Hematopoietic multipotent progenitor cell treated with erythropoietin and hydrocortisone succinate and interleukin-3 and kit ligand, for 15 days (in vitro differentiated cells): ENCODE measurements around the gene SMIM10L1.

Experiments used
- DNase-seq: peaks from one replicate; pipeline ENCODE4 v3.0.0-alpha.2; 2015; ENCODE audit warnings: low spot score

Gene SMIM10L1

DNA sequence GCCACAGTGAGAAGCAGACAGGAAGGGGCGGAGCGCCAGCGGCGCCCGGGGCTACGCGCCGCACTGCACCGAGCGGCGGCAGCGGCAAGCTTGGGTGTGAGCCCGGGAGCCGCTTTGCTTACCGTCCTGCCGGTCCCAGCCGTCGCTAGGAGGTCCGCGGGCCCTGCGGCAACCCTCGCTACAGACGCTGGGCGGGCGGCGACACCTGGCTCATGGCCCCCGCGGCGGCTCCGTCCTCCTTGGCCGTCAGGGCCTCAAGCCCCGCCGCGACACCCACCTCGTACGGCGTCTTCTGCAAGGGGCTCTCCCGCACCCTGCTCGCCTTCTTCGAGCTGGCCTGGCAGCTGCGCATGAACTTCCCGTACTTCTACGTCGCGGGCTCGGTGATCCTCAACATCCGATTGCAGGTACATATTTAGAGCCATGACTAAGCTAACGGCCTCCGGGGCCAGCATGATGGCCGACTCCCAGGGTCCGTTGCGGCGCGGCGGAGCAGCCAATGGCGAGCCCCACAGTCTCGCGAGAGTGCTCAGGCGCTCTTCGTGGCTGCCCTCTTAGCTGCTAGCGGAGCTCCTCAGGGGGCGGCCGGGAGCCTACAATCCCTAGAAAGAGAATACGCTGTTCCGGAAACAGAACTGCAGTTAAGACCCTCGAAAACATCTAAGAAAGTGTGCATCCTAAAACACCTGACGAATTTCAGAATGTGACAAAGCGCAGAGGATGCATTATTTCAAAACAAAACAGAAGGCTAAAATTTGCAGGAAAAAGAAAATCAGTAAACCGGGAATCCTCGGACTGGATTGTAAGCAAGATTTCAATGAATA is at the start of gene SMIM10L1:
TSS of gene SMIM10L1 (plus strand) at position 50 of the 824 bp plus-strand sequence. CDS start at position 213, 163 bp downstream.
- peak; percentile 91 for DNase-seq

DNA sequence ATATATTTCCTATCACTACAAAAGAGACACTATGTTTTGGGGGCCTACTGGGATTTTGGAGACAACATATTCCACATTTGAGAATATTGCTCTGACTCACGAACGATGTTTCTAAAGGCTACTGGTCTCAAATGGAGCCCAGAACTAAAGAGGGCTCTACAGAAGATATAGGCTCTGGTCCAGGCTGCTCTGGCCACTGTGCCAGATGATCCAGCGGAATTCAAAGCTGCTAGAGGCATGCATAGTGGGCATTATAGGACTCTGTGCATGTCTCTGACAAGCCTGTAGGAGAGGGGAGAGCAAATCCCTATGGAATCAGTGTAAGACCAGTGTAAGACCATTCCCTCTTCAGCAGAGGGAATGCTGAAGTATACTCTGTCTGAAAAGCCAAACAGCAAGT is 40.6 kb upstream of the SMIM10L1 start:
- DNase-seq, result no peak

DNA sequence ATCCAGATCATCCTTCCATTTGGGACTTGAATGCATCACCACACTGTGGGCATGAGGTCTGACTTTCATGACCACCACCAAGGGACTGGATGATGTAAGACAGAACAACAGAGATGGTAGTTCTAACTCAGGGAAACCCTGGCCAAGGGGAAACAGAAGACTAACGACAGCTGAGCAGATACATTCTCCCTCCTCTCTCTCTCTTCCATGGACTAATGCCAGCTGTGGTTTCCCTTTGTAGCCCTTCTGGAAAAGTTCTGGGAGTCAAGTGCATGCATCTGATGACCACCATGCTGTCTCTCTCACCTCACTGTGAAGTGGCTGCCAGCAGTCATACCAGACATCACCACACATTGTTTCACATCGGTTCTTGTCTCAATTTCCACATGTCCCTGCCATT is 40.0 kb upstream of the SMIM10L1 start:
- no peak for DNase-seq

DNA sequence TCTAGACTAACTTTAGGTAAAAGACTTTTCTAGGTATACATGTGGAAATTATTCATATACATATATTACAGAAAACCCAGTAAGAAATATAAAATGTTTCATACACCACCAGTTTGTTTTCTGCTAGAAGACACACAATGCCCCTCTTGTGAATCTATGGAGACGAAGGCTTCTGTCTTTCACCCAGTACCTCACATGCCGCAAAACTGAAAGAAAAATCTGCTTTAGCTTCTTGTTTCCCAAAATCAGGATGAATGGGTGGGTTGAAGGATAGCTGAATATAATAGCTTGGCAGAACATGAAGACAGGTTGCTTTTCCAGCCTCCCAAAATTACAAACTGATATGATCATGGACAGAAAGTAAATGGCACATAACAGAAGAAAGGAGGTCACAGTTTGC is 37.8 kb upstream of the SMIM10L1 start:
- DNase-seq, result no peak

DNA sequence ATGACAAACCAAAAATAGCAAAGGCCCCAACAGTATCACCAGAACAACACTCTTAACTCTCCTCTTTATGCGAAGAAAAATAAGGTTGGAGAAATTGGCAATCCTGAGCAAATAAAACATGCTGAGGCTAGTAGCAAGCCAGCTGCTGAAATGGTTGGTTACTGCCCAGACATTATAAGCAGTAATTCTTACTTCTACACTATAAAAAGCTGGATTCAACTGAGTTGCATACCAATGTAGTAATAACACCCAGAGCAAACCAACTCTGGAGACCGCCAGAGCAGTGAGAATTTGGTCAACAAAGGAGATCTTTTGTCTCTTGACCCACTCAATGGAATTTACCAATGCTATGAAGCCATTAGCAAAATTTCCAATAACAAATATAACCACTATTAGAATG is 37.2 kb upstream of the SMIM10L1 start:
- no peak for DNase-seq

DNA sequence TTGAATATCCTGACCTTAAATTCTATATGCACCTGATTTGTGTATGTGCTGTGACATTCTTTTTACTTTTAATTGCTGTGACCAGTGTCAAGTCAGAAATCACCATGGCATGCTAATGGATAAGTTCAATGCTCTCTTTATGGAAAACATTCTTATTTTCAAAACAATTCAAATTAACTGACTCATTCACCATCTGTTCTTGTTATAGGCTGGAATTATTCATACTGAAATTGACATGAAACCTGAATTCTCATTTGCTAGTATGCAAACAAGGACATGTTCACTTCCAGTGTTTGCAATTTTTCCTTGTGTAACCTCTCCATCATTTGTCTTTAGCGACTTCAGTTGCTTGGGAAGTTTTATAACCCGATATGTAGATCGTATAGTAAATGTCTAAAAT is 36.7 kb upstream of the SMIM10L1 start, which contains the start of gene TAS2R30:
TSS of gene TAS2R30 (minus strand) at position 340 of the 400 bp plus-strand sequence. CDS start 400 bp downstream, outside the sequence.
- no peak for DNase-seq

DNA sequence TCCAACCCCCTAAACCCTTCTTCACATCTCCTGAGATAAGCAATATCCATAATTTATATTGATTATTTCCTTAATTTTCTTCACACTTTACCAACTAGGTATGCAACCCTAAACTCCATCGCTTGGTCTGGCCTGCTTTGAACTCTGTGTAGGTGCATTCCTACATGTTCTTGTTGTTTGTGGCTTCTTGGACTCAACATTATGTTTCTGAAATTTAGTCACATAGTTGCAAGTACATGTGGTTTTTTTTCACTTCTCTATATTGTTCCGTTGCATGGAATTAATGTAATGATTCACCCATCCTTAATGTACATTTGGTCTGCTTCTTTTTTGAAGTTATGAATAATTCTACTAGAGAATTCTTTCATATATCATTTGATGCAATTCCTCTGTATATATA is 34.9 kb upstream of the SMIM10L1 start:
- DNase-seq, result no peak

DNA sequence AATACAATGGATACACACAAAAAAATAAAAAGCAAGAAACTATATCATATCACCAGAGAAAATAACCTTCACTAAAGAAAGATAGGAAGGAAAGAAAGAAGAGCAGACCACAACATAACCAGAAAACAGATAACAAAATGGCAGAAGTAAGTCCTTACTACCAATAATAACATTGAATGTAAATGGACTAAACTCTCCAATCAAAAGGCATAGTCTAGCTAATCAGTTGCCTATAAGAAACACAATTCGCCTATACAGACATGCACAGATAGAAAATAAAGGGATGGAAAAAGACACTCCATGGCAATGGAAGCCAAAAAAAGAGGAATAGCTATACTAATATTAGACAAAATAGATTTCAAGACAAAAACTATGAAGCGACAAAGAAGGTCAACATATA is 27.6 kb upstream of the SMIM10L1 start:
- DNase-seq, result no peak

DNA sequence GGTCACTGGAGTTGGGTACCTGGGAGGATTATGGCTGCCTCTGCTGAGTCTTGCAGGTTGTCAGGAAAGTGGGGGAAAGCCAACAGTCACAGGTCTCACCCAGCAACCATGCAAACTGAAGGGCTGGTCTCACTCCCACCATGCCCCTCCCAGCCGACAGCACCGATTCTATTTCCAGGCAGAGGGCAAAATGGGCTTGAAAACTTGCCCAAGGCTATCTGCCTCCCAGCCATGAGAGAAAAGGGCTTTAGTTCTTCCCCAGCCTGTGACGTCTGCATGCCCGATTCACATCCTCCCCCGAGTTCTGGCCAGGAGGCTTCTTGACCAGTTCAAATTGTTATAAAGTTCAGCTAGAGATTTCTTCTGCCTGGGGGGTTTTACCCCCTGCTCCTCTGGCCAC is 26.7 kb upstream of the SMIM10L1 start:
- DNase-seq, result no peak

DNA sequence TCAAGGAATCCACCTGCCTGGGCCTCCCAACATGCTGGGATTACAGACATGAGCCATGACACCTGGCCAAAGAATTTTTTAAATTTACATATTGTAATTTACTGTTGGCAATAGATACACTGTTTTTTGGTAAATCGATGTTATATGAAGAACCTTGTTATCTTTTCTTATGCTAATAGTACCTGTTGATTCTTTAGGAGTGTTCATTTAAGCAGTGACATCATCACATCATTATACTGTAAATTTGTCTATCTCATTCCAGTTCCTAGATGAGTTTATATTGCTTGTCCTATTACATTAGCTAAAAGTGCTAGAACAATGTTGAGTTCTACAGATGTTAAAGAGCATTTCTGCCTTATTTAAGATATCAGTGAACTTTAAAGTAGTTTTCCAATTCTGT is 23.6 kb upstream of the SMIM10L1 start:
- DNase-seq, result no peak

DNA sequence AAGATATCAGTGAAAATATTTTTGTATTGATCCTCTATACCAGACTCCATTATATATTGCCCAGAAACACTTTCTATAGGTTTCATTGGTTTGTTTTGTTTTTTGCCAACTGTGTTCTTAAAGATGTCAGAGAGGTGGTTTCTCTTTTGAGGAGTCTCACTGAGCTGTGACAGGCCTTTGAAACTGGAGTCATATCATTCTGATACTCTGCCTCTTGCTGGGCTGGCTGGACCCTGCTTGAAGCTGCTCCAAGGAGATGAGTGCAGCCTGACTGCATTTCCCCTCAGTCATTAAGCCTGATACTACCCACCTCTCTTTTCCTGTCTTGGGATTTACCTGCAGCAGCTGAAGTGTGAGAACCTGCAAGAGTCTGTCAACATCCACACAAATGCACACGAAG is 20.2 kb upstream of the SMIM10L1 start:
- no peak for DNase-seq

DNA sequence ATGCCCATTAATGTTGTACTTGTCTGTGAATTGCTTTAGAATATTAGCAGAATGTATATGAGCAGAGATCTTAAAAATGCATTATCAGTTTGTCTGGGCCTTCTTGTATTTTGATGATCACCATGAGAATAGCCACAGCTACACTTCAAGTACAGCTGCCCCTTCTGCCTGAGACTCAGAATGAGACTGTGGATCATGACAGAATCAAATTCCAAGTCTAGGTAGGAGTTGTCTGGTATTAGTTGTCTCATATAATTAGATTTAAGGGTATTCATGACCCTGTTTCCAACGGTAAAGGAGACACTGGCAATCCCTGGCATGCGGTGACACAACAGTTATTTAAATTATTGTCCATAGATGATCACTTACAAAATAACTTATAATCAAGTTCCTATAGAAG is 18.3 kb upstream of the SMIM10L1 start:
- DNase-seq, result no peak

DNA sequence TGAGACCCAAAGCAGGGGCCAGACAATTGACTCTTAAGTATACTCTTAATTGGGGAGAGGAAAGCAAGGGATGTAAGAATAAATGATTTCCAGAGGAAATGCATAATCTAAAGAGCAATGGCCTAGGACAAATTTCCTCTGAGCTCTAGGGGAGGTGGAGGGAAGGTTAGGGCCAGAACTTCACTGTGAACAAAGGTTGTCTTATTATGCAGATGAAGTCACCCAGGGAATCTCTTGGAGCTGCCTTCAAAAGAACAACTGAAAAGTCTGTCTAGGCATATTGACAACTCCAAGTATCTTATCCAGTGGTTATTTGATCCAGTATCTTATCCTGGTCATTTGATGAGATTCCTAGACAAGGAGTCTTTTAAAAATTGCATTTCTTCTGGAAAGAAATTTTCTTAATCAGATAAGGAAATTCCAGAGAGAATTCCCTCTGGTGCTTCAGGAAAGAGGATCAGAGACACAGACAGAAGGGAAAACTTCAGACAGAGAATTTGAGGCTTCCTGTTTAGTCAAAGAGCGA is 16.5 kb upstream of the SMIM10L1 start:
- DNase-seq, result no peak

DNA sequence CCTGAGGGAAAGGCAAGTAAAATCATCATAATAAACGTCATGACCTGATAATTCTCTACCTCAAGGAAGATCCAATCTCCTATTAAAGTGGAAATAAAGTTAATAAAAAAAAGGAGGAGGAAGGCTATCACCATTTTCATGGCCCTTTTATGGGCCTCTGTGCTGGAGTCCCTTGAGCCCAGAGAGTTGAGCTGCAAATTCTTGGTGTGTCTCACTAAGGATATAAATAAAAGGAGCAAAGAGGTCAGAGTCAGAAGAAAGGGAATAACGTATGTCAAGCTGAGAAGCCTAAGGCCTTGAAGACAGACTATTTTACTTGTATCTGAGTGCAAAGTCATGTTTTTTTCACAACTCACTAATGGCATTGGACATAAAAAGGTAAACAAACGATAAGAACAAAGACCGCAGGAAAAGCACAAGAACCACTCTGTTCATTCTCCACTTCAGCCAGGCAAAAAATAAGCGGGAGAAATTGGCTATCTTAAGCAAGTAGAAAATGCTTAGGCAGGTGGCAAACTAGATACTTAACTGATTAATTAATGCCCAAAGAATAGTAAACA is 12.0 kb upstream of the SMIM10L1 start:
- no peak for DNase-seq

DNA sequence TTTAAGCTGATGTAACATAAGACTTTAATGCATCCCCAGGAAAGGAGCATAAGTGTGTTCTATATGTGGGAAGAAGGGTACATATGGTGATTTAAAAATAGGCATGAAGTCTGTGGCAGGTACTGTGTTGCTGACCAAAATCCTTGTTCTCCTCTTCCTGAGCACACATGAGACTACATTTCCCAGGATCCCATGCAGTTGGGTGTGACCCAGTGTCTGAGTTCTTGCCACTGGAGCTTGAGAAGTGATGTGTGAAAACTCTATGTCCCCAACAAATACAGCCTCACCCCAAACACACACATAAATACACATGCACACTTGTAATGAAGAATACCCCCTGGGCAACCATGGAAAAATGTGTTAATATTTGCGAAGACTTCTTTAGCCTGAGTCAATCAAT is 8.5 kb upstream of the SMIM10L1 start:
- DNase-seq, result peak; percentile 16

DNA sequence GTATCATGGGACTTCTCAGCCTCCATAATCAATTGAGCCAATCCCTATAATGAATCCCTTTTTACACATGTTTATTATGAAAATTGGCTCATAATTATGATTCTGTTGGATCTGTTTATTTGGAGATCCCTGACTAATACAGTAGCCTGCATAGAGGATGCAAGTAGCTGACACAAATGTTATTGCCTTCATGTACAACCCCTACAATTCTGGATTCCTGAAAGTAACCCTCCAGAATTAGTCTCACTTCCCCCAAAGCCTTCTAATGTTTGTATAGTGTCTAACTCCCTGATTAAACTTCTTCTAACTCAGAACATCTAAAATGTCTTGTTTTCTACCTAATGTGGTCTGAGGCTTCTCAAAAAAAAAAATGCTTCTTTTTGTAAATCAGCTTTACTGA is 6.6 kb upstream of the SMIM10L1 start:
- DNase-seq, result no peak

DNA sequence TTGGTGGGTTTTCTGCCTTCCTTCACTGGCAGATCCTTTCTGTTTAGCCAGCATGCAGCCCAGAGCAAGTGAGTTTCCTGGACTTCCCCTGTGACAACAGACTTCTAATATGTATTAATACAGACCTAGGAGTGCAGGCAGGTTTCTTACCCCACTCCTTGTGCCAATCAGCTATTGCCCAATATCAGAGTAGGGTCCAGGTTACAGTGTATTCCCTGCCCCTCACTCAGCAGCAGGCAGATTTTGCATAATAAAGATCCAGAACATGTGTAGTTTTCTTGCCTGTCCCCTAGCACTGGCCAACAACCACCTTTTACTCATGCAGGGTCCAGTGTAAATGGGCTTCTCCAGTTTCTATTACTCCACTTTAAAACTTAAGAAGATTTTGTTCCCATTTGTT is 4.7 kb upstream of the SMIM10L1 start:
- DNase-seq, result no peak

DNA sequence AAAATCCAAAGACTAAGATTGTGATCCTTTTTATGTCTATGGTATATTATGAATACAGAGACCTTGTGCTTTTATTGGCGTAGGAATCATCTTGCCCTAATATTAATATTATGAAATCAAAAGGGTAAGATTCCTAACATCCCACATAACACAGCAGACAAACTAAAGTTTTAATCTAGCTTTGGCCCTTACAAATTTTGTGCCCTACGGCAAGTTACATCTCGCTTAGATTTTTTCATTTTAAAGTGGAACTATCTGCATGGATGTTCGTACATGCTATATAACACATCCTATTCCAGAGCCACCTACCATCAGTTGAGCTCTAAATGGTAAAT is 217 bp upstream of the SMIM10L1 start:
- DNase-seq, result no peak

DNA sequence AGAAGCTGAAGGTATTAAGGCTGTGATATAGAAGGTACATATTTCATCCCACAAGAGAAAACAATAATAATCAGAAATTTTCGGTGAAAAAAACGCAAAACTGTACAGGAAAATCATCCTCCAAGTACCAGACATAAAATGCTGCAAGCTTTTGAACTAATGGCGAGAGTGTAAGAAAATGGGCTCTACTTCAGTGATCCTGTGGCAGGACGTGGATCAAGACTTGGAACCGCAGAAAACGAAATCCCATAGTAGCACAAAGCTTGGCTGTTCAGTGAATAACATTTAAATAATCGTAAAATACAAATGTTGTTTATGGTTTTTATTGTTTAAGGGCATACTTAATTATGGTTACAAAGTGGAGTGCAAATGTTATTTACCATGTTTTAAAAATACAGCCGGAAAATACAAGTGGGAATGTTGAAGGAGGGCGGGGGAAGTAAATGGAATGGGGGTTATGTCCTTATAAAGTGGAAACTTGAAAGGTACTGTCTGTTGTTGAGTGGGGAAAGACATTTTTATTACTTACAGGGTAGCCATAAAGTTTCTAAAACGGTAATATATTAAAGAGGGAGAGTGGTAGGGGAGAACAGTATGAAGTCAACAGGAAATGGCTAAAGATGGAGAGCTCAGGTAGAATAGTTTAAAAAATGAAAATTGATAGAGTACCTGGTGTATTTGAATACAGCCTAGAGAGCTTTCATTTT is 1.1 kb downstream of the SMIM10L1 start:
- peak; percentile 9 for DNase-seq

DNA sequence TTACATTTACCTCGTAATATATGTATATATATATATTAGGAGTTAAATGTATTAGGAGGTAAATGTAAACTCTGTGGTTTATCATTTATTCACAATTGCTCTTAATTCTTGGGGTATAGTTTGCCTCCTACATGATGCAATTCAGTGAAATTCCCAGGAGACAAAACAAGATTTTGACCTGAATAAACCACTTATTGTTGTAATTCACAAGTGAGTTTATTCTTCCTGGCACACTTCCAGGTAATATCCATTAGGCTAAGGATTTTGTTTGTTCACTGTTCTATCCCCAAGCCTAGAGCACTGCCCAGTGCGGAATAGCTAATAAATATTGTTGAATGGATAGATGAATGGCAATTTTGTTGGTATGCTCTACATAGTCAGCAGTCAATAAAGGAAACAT is 3.0 kb downstream of the SMIM10L1 start:
- no peak for DNase-seq

DNA sequence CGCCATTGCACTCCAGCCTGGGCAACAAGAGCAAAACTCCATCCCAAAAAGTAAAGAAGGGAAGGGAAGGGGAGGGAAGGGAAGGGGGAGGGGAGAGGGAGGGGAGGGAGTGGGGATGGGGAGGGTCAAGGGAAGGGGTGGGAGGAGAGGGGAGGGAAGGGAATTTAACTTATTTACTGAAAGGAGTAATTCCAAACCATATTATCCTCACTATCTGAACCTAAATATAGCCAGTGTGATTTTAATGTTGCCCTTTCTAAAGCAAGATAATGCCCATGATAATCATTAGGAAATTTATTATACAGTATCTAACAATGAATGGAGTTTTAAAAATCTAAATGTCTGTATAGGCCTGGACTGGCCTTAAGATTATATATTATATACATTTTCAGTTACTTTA is 7.3 kb downstream of the SMIM10L1 start:
- no peak for DNase-seq

DNA sequence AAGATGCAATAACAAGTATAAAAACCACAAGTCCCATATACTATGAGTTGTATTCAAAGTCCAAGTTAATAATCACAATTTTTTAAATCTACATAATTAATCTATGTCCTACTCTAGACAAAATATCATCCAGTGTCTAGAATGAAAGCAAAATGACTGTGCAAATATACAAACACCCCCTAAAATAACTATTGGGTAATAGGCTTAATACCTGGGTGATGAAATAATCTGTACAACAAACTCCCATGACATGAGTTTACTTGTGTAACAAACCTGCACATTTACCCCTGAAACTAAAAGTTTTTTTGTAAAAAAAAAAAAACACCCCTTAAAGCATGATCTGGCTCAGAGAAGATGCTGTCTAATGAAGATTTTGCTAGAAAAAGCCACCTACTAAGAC is 11.5 kb downstream of the SMIM10L1 start:
- DNase-seq, result no peak

DNA sequence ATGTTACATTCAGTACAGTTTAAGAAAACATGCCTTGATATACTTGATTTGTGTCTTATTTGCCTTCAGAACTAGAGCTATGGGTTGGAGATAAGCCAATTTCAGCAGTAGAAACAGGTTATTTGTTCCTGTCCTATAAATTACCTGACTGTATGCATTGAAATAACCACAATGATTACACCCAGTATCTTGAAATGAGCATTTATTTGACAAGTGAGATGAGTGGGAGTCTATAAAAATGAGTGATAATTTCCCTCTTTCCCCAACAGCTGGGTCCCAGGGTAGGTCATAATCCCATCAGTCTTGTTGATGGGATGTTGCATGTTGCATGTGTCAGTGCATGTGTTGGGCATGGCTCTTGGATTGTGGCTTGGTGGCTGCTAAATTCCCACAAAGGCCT is 12.0 kb downstream of the SMIM10L1 start:
- DNase-seq, result no peak
